HG02840 (cell line): ENCODE results near the gene PIAS2.

Experiments used
- ATAC-seq: cut with Tn5 transposase; IDR thresholded peaks from one replicate; pipeline ENCODE4 v1.9.1; 2021; ENCODE audit warnings: mild to moderate bottlenecking, moderate library complexity, moderate number of reproducible peaks; ENCODE audit not compliant: unreplicated experiment, low FRiP score

The PIAS2 gene

DNA sequence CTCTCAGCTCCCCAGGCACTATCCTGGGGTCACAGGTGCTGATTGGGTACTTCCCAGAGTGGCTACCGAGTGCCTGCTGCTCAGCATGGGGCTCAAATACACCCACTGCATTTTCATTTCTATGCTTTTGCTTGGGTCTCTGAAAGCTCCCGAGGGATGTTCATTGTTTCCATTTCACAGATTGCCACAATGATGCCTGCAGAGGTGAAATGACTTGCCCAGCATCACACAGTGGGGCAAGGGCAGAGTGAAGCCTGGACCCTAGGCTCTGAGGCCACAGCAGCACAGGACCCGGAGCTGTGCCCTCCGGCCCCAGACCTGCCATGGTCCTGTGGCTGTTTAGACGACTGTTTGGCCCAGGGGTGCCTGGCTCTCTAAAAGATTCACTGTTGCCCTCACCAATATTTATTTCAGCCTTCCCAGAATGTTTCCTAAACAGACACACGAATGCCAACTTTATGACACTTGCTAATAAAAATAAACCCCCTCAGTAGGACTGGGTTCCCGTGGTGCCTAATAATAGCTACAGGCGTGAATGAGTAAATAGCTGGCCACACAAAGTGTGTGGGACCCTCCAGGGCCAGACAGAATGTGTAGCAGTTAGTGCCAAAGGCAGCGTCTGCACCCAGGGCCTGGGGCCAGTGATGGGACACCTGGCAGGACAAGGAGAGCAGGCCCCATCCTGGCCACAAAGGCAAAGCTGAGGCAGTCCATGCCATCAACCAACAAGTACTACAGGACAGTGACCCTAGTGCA lies 149.0 kb downstream of the PIAS2 start:
- ATAC-seq = no peak

DNA sequence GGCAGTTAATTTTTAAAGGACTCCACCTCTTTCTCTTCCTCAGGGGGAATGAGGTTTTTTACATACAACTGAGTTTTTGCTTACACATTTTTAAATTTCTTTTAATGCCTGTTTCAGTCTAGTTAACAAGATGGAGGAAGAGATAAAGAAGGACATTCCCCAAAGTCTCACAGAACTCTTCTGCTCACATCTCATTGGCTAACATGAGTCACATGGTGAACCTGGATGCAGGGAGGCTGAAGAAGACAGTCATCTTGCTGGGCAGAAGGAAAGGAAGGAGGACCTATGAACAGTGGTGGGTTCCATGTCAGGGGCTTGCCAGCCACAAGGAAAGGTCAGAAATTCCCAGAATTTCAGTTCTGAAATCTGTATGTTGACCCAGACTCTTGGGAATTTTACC lies 150.1 kb downstream of the PIAS2 start:
- ATAC-seq = no peak

DNA sequence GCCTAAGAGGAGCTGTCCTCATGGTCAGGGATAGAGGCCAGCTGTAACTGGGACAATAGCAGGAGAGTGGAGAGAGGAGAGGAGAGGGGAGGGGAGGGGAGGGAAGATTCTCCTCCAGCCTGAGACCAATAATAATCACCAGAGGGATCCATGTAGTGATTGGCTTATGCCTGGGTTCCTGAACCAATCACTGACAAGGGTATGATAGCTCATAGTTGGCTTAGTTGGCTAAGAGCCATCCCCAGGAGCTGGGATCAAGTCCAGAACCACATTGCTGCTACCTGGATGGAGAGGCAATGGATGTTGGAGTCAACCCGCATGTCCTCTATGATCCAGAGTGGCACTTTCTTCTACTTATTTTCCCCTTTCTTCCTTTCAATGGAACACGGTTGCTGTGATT lies 152.7 kb downstream of the PIAS2 start:
- no peak for ATAC-seq

DNA sequence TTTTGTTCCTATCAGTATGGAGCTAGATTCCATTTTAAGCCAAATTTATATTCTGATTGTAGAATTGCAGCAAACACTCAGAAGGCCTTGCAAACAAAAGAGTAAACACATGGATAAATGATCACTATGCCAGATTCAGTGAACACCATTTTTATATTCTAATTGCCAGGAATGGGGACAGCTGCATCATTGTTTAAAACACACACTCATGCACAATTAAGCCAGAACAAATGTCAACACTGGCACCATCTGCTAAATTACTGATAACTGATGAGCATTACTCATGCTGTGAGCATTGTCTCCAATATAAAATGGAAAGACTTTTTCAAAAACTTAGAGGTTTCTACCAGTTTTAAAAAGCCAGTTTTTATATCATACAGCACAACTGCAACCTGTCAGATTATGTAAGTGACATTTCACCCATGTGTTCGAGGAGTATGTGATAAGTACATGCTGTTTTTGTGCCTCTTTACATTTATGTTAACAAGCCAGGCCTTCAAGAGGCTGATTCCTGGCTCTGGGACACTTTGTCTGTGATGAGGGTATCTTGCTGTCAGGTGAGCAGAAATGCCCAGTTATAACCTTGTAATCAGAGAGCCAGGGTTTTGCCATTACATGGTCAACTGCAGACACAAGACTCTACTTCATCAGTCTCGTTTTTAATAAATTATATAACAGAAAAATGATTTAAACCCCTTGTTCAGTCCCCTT lies 156.1 kb downstream of the PIAS2 start:
- ATAC-seq = no peak

DNA sequence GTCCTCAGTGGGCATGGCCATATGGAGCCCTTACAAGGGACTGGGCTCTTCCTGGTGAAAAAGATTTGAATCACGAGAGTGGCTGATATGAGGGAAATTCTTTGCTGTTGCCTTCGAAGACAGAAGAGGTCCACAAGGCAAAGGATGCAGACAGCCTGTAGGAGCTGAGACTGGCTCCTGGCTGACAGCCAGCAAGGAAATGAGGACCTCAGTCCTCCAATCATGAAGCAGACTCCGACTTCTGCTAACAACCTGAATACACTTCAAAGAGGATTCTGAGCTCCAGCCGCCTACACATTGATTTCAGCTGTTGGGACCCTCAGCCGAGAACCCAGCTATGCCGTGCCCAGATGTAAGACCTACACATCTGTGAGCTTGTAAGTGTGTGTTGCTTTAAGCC lies 157.4 kb downstream of the PIAS2 start:
- no peak for ATAC-seq

DNA sequence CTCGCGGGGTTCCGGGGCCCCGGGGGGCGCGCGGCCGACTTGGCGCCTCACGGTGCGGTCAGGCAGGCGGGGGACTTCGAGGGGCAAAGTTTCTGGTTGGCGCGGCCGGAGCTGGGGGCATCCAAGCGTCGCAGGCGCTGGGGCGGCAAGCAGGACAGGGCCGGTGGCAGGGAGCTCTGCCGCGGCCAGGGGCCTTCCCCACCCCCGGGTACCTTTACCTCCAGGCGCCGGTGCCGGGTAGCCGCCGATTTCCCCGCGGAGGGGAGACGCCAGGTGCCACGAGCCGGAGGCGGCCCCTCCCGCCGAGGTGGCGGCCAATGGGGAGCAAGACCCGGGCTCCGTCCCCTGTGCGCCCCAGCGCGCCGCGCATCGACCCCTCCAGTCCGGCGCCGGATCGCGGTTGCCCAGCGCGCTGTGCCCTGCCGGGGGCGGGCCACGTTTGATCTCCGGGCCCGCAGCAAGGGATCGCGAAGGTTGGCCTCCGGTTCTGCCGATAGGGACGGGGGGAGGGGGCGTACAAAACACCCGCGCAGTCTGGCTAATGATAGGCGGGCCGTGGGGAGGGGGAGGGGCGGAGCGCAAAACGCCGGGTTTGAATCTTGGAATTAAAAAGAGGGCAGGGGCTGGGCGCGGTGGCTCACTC lies 160.6 kb downstream of the PIAS2 start, which contains the start of gene ST8SIA5:
Gene ST8SIA5, minus strand, starts transcription at position 495 of the 643 bp plus-strand sequence. CDS start 545 bp downstream, outside the sequence.
- ATAC-seq = no peak

DNA sequence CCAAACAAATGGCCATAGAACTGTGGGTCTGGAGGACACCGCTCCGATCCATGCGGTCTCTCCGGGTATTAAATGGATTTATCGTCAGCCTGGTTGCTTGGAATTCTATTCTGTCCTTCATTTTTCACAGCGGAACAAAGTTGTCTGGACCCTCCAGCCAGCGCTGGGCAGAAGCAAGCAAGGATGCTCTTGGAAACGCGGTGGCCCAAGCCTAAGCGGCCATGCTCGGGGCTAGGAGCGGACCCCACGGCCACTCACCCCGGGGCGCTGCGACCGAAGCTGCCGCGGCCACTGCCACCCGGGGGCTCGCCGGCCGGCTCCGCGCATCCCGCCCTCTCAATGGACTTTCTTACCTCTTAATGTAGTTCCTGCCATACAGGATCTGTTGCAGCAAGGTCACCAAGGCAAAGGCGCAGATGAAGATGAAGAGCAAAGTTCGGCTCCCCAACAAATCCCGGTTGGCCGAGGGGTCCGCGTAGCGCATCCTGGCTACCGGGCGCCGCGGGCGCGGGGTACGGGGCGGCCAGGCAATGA lies 161.2 kb downstream of the PIAS2 start:
- no peak for ATAC-seq

DNA sequence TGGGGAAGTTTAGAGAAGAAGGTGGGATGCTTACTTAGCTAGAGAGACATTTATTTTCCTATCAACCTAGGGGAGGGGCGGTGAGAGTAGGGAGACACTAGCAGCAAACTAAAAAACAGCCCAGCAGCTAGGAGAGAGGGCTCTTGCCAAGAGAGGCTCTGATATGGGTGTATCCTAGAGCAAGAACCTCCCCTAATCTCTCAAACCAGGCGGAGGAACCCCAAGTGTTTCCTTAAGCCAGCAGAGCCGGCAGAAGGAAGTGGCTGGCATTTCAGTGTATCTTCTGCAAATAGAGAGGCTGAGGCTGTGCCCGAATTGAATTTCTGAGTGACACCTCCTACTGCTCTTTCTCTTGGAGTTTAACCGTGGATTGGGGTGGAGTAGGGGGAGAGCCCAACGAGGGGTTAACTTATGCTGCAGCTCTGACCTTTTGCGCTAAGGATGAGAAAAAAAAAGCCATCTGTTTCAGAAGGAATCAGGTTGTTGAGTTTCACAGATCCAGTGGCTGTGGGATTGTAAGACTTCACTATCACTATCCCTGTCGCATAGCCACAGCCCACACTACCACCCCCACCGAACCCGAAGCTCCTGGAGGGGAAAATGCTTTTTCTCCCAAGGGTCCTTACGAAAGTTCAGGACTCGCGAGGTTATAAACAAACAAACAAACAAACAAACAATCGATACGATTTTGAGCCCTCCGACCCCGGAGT lies 161.8 kb downstream of the PIAS2 start:
- ATAC-seq = no peak

DNA sequence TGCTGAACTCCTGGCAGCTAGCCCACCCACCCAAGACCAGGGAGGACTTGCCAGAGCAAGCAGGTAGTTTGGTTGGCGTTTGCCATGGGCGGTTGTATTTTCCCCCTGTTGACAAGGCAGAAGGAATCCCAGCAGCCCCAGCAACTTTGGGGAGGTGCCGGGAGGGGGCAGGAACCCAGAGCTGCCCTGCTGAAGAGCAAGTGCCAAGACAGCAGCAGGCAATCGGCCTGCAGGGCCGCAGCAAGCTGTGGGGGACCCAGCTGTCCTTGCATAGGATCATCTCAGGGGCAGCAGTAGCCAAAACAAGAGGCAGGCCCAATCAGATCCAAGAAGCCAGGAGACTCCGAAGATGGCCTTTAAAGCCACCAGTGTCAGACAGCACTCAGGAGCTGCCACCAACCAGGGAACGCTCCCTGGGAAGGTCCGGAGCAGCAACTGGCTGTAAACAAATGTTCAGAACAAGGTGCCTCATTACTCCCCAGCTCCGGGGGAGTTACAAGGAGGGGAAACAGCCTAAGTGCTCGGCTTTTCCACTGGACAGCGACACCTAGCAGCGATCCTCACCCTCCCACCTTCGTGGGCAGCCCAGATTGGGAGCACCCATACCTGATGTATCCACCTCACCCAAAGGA lies 162.5 kb downstream of the PIAS2 start:
- no peak for ATAC-seq

DNA sequence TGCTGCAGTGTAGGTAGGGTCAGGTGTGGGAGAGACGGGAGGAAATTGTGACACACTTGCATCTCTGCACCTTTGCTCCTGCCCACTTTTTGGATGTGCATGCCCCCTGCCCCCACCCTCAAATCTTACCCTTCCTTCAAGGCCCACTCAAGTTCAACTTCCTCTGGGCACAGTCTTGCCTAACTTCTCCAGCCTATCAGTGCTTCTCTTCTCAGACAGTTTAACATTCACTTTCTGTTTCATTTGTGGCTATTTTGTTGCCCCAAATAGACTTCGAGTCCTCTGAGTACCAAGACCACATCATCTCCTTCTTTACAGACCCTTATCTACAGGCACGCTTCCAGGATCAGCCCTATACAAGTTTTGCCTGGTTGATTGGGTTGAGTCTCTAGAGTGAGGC lies 163.1 kb downstream of the PIAS2 start:
- ATAC-seq = peak; percentile 52
